Transverse colon (tissue), 4 donors: ENCODE measurements around the gene PANK4. TPM values are rescaled to one million over a fixed set of nuclear protein-coding genes. Genes with fewer than 3 reads are reported as not detected.
"Not testable (repeated sequence)": the region's sequence is repeated elsewhere in the genome, so short reads cannot be mapped to it uniquely, and the experiment has no call there.

Source experiments
- DNase-seq: peaks from one replicate; pipeline ENCODE4 v3.0.0-alpha.2; 2019
- H3K27ac ChIP-seq, 4 donors: fragments of 200-600 bp; sonication (generic); 2 replicates each; pipeline ENCODE4 v1.5.1; 2016 to 2018; ENCODE audit warnings: inconsistent platforms in 4 of 4
- H3K27me3 ChIP-seq: fragments of 200-600 bp; sonication (generic); 2 replicates; pipeline ENCODE4 v1.5.1; 2017; ENCODE audit warnings: inconsistent platforms
- H3K36me3 ChIP-seq, 4 donors: fragments of 200-600 bp; sonication (generic); 2 replicates each; pipeline ENCODE4 v1.5.1; 2017 to 2019; ENCODE audit warnings: inconsistent platforms in 4 of 4
- H3K4me1 ChIP-seq, 4 donors: fragments of 200-600 bp; sonication (generic); 2 replicates each; pipeline ENCODE4 v1.5.1; 2017 to 2020; ENCODE audit warnings: inconsistent platforms in 4 of 4
- H3K4me3 ChIP-seq, 4 donors: fragments of 200-600 bp; sonication (generic); 1 replicate in 1 of 4; 2 replicates in 3 of 4; pipeline versions ENCODE4 v1.5.1 to v1.6.1; 2017 to 2019; ENCODE audit warnings: inconsistent platforms in 4 of 4
- H3K9me3 ChIP-seq, 2 donors: fragments of 200-600 bp; sonication (generic); 2 replicates each; pipeline ENCODE4 v1.5.1; 2017 to 2019; ENCODE audit warnings: inconsistent platforms in 2 of 2
- CTCF ChIP-seq, 5 experiments: fragments of 200-600 bp in 3 of 5; fragments of 450-650 bp in 2 of 5; sonication (generic) in 3 of 5; IDR thresholded peaks; 1 replicate in 2 of 5; 2 replicates in 3 of 5; pipeline ENCODE4 v1.5.1; 2016 to 2017; ENCODE audit warnings: antibody characterized with exemption in 5 of 5, inconsistent platforms in 3 of 5, mild to moderate bottlenecking in 2 of 5, moderate library complexity in 1 of 5
- EP300 ChIP-seq: sonication (generic); formaldehyde crosslinking; IDR thresholded peaks from one replicate; pipeline ENCODE4 v1.6.1; 2017; ENCODE audit warnings: antibody characterized with exemption, low read depth
- POLR2A ChIP-seq: fragments of 450-650 bp; IDR thresholded peaks from one replicate; pipeline ENCODE4 v1.6.1; 2016; ENCODE audit warnings: antibody characterized with exemption, mild to moderate bottlenecking, moderate library complexity
- POLR2AphosphoS5 ChIP-seq, 3 donors: sonication (generic); formaldehyde crosslinking; IDR thresholded peaks; one replicate each; pipeline ENCODE4 v1.6.1; 2016; ENCODE audit warnings: antibody characterized with exemption in 3 of 3
- WGBS, 2 donors: methylation state at CpG; one replicate each; pipeline ENCODE4 v1.1.5; 2018; ENCODE audit warnings: low coverage in 1 of 2; 5-methylcytosine and 5-hydroxymethylcytosine counted together
- in situ Hi-C, 4 donors: fragments of 200-750 bp; cut with MboI; loops; one replicate each; pipeline versions ENCODE4 v1.15.0 to v1.15.1; 2017; ENCODE audit warnings: low sequenced_read_pairs in 3 of 4, low pct_ligation_motif_present in 1 of 4, low pct_unique_long_range_greater_than_20kb in 1 of 4
- intact Hi-C: fragments of 100-400 bp; cut with DNase I; formaldehyde crosslinking; loops from one replicate; pipeline ENCODE4 v1.15.1; 2023; ENCODE audit warnings: low total_unique reads
- total RNA-seq, 4 donors: library from RNA; depleted of rRNA; stranded (reverse); fragments of >200 nt; gene quantifications; one replicate each; pipeline ENCODE4 v1.1.0, GENCODE V29; 2016

PANK4 gene
- total RNA-seq, 4 donors from 2014 or later: 41.1 to 58.3 (median 47.3) TPM

DNA sequence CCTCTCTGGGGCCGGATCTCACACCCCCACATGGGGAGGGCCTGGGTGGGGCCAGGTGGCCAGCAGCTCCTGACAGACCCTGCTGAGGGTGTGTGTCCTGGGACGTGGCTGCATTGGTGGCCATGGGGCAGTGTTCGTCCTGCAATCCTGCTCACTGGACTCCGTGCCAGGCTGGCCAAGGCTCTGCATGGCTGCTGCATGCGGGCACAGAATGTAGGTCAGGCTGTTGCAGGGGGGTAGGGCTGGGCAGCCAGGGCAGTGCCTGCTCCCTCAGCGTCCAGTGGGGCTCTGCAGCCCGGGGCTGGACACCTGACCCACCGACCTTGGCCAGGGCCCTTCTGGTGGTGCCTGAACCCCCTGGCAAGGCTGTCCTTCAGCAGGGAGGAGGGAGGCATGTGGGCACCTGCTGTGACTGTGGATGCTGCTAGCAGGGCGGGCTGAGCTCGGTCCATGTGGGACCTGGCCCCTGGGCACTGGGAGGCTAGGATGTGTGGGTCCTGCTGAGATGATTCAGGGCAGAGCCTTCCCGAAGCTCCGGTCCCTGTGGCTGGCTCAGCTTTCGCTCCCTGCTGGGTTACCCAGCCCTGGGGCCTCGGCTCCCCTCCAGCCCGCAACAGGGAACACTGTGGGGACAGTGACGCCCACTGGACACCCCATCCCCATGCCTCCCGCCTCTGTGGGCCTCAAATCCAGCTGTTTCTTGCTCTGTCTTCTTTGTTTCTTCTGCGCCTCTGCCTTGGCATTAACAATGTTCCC, 65.2 kb downstream of the PANK4 start:
- DNase-seq: no peak
- Histone ChIP-seq H3K36me3 (no peaks in the 10 kb centered on the region), H3K27ac (no peak overlapping the region), H3K4me1 (no peaks in the 10 kb centered on the region), H3K4me3 (no peak overlapping the region), H3K27me3 (peaks cover 42% of the 10 kb centered on the region), H3K9me3 (no peaks in the 10 kb centered on the region)
- intact Hi-C loops (no loop called here), in situ Hi-C loops (no loop called here)
- 78% methylated on average over 14 of the region's 18 CpGs; no CpG with 5 or more reads in 1 of the 2 donors for WGBS, 2 donors
- TF ChIP-seq CTCF (IDR thresholded peaks at IDR 0.05) (no peak), POLR2AphosphoS5 (IDR thresholded peaks at IDR 0.05) (no peak), POLR2A (no peak), EP300 (no peak)

- in situ Hi-C loops: no loop called here
- no peak for TF ChIP-seq POLR2A
- no peak for TF ChIP-seq EP300
- TF ChIP-seq CTCF (IDR thresholded peaks at IDR 0.05): no peak
- TF ChIP-seq POLR2AphosphoS5 (IDR thresholded peaks at IDR 0.05): no peak
- 50 to 65% methylated on average over 2 to 8 of the region's 8 CpGs for WGBS, 2 donors
- intact Hi-C loops: no loop called here
- H3K9me3 ChIP-seq: no peaks in the 10 kb centered on the region
- no peak overlapping the region for H3K27ac ChIP-seq
- H3K4me1 ChIP-seq: no peaks in the 10 kb centered on the region
- H3K27me3 ChIP-seq: peaks cover 33% of the 10 kb centered on the region
- DNase-seq: no peak
- H3K4me3 ChIP-seq: no peak overlapping the region
- H3K36me3 ChIP-seq: no peaks in the 10 kb centered on the region
These were observed 66.2 kb downstream of the PANK4 start for GRCh38 chr1:2460203-2460602.

DNA sequence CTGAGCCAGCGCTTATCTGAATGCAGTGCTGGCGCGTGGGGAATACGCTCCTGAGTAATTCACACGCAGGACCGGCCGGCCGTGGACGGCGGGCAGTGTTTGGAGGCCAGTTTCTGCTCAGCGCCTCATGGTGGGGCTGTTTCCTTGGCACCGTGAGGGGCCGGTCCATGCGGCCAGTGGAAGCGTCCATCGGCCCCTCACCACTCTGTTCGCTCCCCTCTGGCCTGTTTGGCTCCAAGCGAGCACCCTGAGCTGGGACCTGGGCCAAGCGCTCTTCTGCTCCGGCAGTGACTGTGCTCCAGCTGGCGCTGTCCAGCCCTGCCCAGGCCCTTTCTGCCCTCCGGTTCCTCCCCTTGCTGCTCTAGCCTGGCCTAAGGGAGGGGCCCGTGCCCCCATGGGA, 66.6 kb downstream of the PANK4 start:
- 48% methylated on average over 23 of the region's 23 CpGs; no CpG with 5 or more reads in 1 of the 2 donors for WGBS, 2 donors
- Histone ChIP-seq H3K4me1 (no peaks in the 10 kb centered on the region), H3K27ac (no peak overlapping the region), H3K36me3 (no peaks in the 10 kb centered on the region), H3K4me3 (no peak overlapping the region), H3K27me3 (peaks cover 29% of the 10 kb centered on the region), H3K9me3 (no peaks in the 10 kb centered on the region)
- TF ChIP-seq POLR2AphosphoS5 (IDR thresholded peaks at IDR 0.05): no peak
- TF ChIP-seq CTCF (IDR thresholded peaks at IDR 0.05): no peak
- TF ChIP-seq POLR2A: no peak
- no peak for TF ChIP-seq EP300
- in situ Hi-C loops: no loop called here
- intact Hi-C loops: no loop called here
- DNase-seq: no peak

DNA sequence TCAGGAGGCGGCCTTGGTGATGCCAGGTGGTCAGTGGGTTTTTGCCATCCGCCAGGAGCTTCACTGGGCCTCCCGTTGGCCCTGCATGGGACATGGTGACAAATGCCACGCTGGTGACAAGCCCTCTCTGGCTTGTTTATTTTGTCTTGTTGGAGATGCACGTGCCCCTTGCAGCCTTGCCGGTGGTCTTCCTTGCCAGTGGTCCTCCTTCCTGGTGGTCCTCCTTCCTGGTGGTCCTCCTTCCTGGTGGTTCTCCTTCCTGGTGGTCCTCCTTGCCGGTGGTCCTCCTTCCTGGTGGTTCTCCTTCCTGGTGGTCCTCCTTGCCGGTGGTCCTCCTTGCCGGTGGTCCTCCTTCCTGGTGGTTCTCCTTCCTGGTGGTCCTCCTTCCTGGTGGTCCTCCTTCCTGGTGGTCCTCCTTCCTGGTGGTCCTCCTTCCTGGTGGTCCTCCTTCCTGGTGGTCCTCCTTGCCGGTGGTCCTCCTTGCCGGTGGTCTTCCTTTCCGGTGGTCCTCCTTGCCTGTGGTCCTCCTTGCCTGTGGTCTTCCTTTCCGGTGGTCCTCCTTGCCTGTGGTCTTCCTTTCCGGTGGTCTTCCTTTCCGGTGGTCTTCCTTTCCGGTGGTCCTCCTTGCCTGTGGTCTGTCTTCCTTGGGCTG, 67.2 kb downstream of the PANK4 start:
- WGBS, 2 donors: 74% methylated on average over 16 of the region's 16 CpGs; no CpG with 5 or more reads in 1 of the 2 donors
- DNase-seq, H3K9me3 ChIP-seq, H3K4me3 ChIP-seq, H3K4me1 ChIP-seq, H3K27ac ChIP-seq, H3K36me3 ChIP-seq, intact Hi-C loops, in situ Hi-C loops: not testable (repeated sequence)
- H3K27me3 ChIP-seq: peaks cover 24% of the 10 kb centered on the region
